Astrocyte of the cerebellum (primary cell): ENCODE results near the gene SNX17.

Experiments
- DNase-seq: peaks from one replicate; pipeline ENCODE4 v3.0.0-alpha.2; 2011; ENCODE audit warnings: low read depth
- H3K4me3 ChIP-seq: 2 replicates; pipeline ENCODE4 v1.5.1; 2011; ENCODE audit warnings: mild to moderate bottlenecking, low read depth, low read length, moderate library complexity
- CTCF ChIP-seq: IDR thresholded peaks from 2 replicates; pipeline ENCODE4 v1.5.1; 2012; ENCODE audit warnings: low read length, low read depth, moderate library complexity, mild to moderate bottlenecking; ENCODE audit errors: missing control alignments
- in situ Hi-C: cut with HindIII; loops from 2 replicates; pipeline ENCODE4 v1.10.0; 2017; ENCODE audit warnings: low sequenced_read_pairs

SNX17 gene

GRCh38 chr2:27376151-27376865 lies 5.9 kb downstream of the SNX17 start:
- no peak overlapping the region for H3K4me3 ChIP-seq
- in situ Hi-C loops = no loop called here
- no peak for TF ChIP-seq CTCF
- no peak for DNase-seq

- H3K4me3 ChIP-seq = no peak overlapping the region
- DNase-seq = no peak
- in situ Hi-C loops = no loop called here
- TF ChIP-seq CTCF = no peak
Observed at GRCh38 chr2:27376866-27377617, 6.6 kb downstream of the SNX17 start.

- in situ Hi-C loops = no loop called here
- TF ChIP-seq CTCF = no peak
- no peak for DNase-seq
- no peak overlapping the region for H3K4me3 ChIP-seq
Observed at GRCh38 chr2:27377618-27378095, 7.2 kb downstream of the SNX17 start.

- H3K4me3 ChIP-seq = no peak overlapping the region
- no peak for DNase-seq
- no peak for TF ChIP-seq CTCF
- in situ Hi-C loops = no loop called here
Observed at GRCh38 chr2:27378096-27378808, 7.8 kb downstream of the SNX17 start.

- peak overlapping the region; percentile 61 for H3K4me3 ChIP-seq
- no peak for TF ChIP-seq CTCF
- in situ Hi-C loops = no loop called here
- no peak for DNase-seq
Observed at GRCh38 chr2:27378809-27379290, 8.4 kb downstream of the SNX17 start.

GRCh38 chr2:27379383-27379835 lies 9.0 kb downstream of the SNX17 start:
- TF ChIP-seq CTCF = no peak
- peak overlapping the region; percentile 61 for H3K4me3 ChIP-seq
- no peak for DNase-seq
- in situ Hi-C loops = no loop called here
